Tibial artery (tissue), 4 donors: ENCODE results near the gene MORN4.

ENCODE experiments used
- DNase-seq, 2 donors: peaks; one replicate each; pipeline ENCODE4 v3.0.0-alpha.2; 2019
- H3K27ac ChIP-seq, 2 donors: fragments of 200-600 bp; sonication (generic) in 1 of 2; 1 replicate in 1 of 2; 2 replicates in 1 of 2; pipeline ENCODE4 v1.5.1; 2018 to 2019; ENCODE audit warnings: mild to moderate bottlenecking in 1 of 2
- H3K27me3 ChIP-seq, 2 donors: fragments of 200-600 bp; sonication (generic) in 1 of 2; one replicate each; pipeline versions ENCODE4 v1.5.1 to v1.6.0; 2016 to 2019
- H3K36me3 ChIP-seq, 3 donors: fragments of 200-600 bp; sonication (generic) in 2 of 3; one replicate each; pipeline ENCODE4 v1.5.1; 2016 to 2019; ENCODE audit warnings: mild to moderate bottlenecking in 2 of 3
- H3K4me1 ChIP-seq, 4 donors: fragments of 200-600 bp; sonication (generic) in 2 of 4; 1 replicate in 3 of 4; 2 replicates in 1 of 4; pipeline ENCODE4 v1.5.1; 2016 to 2019
- H3K4me3 ChIP-seq, 2 donors: fragments of 200-600 bp; sonication (generic) in 1 of 2; 1 replicate in 1 of 2; 2 replicates in 1 of 2; pipeline ENCODE4 v1.5.1; 2018 to 2019; ENCODE audit warnings: mild to moderate bottlenecking in 2 of 2
- H3K9me3 ChIP-seq, 3 donors: fragments of 200-600 bp; sonication (generic) in 1 of 3; one replicate each; pipeline ENCODE4 v1.5.1; 2016 to 2019
- intact Hi-C: fragments of 100-400 bp; cut with DNase I; formaldehyde crosslinking; loops from one replicate; pipeline ENCODE4 v1.15.0; 2023; ENCODE audit warnings: low total_unique reads
- TF ChIP-seq, protein P1 (sequence below), 2 experiments: fragments of 200-600 bp in 1 of 2; fragments of 450-650 bp in 1 of 2; IDR thresholded peaks; one replicate each; pipeline ENCODE4 v1.5.1; 2017 to 2019; ENCODE audit warnings: antibody characterized with exemption in 2 of 2, mild to moderate bottlenecking in 1 of 2, moderate library complexity in 1 of 2

The MORN4 gene

DNA sequence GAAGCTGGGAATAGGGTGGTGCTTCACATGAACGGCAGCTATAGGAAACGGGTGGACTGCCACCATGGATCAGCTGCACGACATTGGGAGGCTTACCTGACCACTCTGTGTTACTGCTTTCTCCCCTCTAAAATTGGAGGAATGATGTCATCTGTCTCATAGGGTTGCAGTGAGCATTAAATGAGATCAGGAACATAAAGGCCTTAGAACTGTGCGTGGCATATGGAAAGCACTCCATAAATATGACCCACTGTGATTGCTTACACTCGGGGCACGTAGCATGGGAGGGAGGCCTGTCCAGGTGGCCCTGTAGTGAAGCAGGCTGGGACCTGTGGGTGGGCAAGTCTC lies 34.1 kb downstream of the MORN4 start:
- TF ChIP-seq, protein P1, sequence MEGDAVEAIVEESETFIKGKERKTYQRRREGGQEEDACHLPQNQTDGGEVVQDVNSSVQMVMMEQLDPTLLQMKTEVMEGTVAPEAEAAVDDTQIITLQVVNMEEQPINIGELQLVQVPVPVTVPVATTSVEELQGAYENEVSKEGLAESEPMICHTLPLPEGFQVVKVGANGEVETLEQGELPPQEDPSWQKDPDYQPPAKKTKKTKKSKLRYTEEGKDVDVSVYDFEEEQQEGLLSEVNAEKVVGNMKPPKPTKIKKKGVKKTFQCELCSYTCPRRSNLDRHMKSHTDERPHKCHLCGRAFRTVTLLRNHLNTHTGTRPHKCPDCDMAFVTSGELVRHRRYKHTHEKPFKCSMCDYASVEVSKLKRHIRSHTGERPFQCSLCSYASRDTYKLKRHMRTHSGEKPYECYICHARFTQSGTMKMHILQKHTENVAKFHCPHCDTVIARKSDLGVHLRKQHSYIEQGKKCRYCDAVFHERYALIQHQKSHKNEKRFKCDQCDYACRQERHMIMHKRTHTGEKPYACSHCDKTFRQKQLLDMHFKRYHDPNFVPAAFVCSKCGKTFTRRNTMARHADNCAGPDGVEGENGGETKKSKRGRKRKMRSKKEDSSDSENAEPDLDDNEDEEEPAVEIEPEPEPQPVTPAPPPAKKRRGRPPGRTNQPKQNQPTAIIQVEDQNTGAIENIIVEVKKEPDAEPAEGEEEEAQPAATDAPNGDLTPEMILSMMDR (IDR thresholded peaks at IDR 0.05) = no peak
- H3K4me3 ChIP-seq = no peak overlapping the region
- intact Hi-C loops = no loop called here
- H3K36me3 ChIP-seq = no peaks in the 10 kb centered on the region
- H3K27me3 ChIP-seq = no peaks in the 10 kb centered on the region
- H3K27ac ChIP-seq = no peak overlapping the region
- H3K9me3 ChIP-seq = no peaks in the 10 kb centered on the region
- no peak for DNase-seq
- H3K4me1 ChIP-seq = peaks cover 0 to 39% (median 24%) of the 10 kb centered on the region in 4 donors

DNA sequence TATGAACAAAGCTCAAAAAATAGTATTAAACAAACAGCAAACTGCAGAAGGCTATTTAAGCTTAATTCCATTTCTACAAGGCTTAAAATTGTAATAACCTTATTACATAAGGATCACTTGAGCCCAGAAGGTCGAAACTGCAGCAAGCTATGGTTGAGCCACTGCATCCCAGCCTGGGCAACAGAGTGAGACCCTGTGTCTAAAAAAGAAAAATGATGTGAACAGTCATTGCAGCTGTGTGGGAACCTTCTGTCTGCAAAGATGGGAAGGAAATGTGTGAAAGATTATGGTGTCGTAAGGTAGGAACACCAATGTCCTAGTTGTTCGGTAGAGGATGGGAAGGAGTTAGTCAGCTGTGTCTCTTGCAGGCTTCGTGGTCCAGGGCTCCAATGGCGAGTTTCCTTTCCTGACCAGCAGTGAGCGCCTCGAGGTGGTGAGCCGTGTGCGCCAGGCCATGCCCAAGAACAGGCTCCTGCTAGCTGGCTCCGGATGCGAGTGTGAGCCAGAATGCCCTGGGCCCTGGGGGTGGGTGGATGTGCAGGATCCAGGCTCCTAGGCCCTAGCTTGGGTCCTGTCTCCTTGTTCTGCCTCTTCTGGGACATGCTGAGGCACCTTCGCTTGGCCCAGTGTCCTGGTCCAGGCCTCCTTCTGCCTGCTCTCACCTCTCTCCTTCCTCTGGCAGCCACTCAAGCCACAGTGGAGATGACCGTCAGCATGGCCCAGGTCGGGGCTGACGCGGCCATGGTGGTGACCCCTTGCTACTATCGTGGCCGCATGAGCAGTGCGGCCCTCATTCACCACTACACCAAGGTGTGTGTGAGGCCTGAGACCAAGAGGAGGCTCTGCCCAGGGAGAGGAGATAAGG lies 34.7 kb downstream of the MORN4 start:
- H3K27ac ChIP-seq = peak overlapping the region; percentile 8 to 93
- peaks cover 0 to 45% (median 27%) of the 10 kb centered on the region in 4 donors for H3K4me1 ChIP-seq
- intact Hi-C loops = no loop called here
- H3K4me3 ChIP-seq = no peak overlapping the region
- no peaks in the 10 kb centered on the region for H3K36me3 ChIP-seq
- TF ChIP-seq, protein P1 (IDR thresholded peaks at IDR 0.05) = no peak
- H3K9me3 ChIP-seq = no peaks in the 10 kb centered on the region
- no peak for DNase-seq
- H3K27me3 ChIP-seq = no peaks in the 10 kb centered on the region

DNA sequence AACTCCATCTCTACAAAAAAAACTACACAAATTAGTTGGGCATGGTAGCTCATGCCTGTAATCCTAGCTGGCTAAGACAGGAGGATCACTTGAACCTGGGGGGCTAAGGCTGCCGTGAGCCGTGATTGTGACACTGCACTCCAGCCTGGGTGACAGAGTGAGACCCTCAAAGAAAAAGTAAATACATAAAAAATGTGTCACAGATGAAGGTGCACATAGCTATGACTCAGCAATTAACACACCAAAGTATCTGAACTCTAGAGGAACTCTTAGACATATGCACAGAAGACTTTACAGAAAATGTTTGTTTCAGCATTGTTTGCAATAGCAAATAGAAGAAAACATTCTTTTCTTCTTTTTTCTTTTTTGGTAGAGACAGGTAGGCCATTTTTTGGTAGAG lies 35.5 kb downstream of the MORN4 start:
- Histone ChIP-seq H3K4me1 (peaks cover 0 to 53% (median 34%) of the 10 kb centered on the region in 4 donors), H3K9me3 (no peaks in the 10 kb centered on the region), H3K27me3 (no peaks in the 10 kb centered on the region), H3K27ac (peak overlapping the region; percentile 83 to 93), H3K36me3 (no peaks in the 10 kb centered on the region), H3K4me3 (no peak overlapping the region)
- no peak for DNase-seq
- TF ChIP-seq, protein P1 (IDR thresholded peaks at IDR 0.05) = no peak
- intact Hi-C loops = no loop called here

DNA sequence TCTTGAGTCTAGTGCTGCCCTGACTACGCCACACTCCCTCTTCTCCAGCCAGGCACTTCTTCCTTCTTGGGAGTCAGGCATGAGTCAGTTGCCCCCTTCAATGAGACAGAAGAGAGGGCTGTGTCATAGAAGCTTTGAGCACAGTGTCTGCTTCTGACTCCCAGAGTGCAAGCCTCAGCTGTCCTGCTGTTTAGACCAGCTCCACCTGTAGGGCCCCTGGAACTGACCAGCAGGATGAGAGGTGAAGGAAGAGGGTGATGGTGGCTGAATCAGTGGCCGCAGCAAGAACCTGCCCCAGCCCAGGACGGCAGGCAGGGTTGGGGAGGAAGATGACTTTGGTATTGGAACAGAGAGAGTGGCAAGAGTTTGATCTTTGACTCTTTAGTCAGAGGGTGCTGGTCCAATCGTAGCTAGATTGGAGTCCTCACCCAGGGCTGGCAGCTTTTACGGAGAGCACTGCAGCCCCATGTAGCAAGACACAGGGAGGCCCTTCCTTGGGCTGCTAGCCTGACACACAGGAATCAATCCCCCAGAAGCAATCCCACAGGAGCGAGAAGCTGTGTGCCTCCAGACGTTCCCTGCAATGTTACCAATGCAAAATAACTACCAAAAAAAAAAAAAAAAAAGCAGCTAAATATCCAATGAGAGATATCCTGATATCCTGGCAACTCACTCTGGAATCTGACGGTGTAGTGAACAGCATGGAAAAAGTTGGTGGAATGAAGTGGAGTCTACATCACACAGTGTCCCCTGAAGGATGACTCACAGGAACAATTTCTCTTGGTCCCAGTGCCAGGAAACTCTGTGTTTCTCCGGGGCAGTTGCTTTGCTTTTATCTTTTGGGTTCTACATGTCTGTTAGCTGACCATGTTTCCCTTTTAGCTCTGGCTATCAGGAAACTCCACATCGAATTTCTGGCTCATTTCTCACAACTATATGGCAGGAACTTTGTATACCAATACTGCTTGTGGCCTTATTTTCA lies 36.9 kb downstream of the MORN4 start:
- peaks cover 0 to 56% (median 34%) of the 10 kb centered on the region in 4 donors for H3K4me1 ChIP-seq
- intact Hi-C loops = no loop called here
- H3K9me3 ChIP-seq = no peaks in the 10 kb centered on the region
- peak overlapping the region; percentile 83 to 93 for H3K27ac ChIP-seq
- H3K4me3 ChIP-seq = peak overlapping the region in 1 of 2 donors; percentile 6
- no peaks in the 10 kb centered on the region for H3K27me3 ChIP-seq
- DNase-seq = peak; percentile 82 to 89
- no peaks in the 10 kb centered on the region for H3K36me3 ChIP-seq
- TF ChIP-seq, protein P1 (IDR thresholded peaks at IDR 0.05) = no peak

DNA sequence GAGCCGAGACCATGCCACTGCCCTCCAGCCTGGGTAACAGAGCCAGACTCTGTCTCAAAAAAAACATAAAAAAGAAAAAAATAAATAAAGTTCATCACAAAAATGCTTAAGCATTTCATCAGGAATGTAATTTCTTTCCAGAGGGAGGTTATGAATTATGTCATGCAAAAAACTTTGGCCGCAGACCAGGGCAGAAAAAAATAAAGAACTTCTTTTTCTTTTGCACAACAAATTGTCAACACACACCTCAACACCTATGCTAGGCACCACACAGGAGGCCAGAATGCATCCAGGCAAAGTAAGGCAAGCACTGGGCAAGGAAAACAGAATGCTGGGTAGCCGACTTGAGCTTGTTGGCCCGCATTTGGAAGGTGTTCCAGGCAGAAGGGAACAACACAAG lies 39.9 kb downstream of the MORN4 start:
- Histone ChIP-seq H3K9me3 (no peaks in the 10 kb centered on the region), H3K36me3 (no peaks in the 10 kb centered on the region), H3K27ac (peak overlapping the region; percentile 83 to 93), H3K4me3 (no peak overlapping the region), H3K27me3 (no peaks in the 10 kb centered on the region), H3K4me1 (peaks cover 0 to 56% (median 34%) of the 10 kb centered on the region in 4 donors)
- no peak for DNase-seq
- TF ChIP-seq, protein P1 (IDR thresholded peaks at IDR 0.05) = no peak
- intact Hi-C loops = loop anchor here (5.0 kb wide), 1 partner anchor 931 kb away; no protein-coding TSS in a partner anchor
